Gastroesophageal sphincter (tissue), 4 donors: ENCODE results near the gene GMPR. TPM values are rescaled to one million over a fixed set of nuclear protein-coding genes. Genes with fewer than 3 reads are reported as not detected.

Source experiments
- ATAC-seq: fragments of 150-250 bp; one replicate; pipeline ENCODE4 v1.9.1; 2016; ENCODE audit warnings: mild to moderate bottlenecking, moderate library complexity
- H3K27ac ChIP-seq, 4 donors: fragments of 200-600 bp; sonication (generic) in 3 of 4; 1 replicate in 3 of 4; 2 replicates in 1 of 4; pipeline ENCODE4 v1.5.1; 2016 to 2019
- H3K27me3 ChIP-seq: fragments of 200-600 bp; sonication (generic); one replicate; pipeline ENCODE4 v1.5.1; 2019
- H3K36me3 ChIP-seq, 2 donors: fragments of 200-600 bp; sonication (generic); one replicate each; pipeline ENCODE4 v1.5.1; 2019; ENCODE audit warnings: control low read depth in 1 of 2
- H3K4me1 ChIP-seq, 3 donors: fragments of 200-600 bp; sonication (generic); 1 replicate in 2 of 3; 2 replicates in 1 of 3; pipeline ENCODE4 v1.5.1; 2016 to 2019; ENCODE audit warnings: control low read depth in 2 of 3
- H3K4me3 ChIP-seq, 2 donors: fragments of 200-600 bp; sonication (generic); one replicate each; pipeline ENCODE4 v1.5.1; 2019; ENCODE audit warnings: mild to moderate bottlenecking in 1 of 2, moderate library complexity in 1 of 2
- H3K9me3 ChIP-seq, 3 donors: fragments of 200-600 bp; sonication (generic); one replicate each; pipeline ENCODE4 v1.5.1; 2017 to 2019; ENCODE audit warnings: control low read depth in 2 of 3
- CTCF ChIP-seq, 4 experiments: fragments of 200-600 bp in 2 of 4; fragments of 450-650 bp in 2 of 4; sonication (generic) in 1 of 4; IDR thresholded peaks; one replicate each; pipeline ENCODE4 v1.5.1; 2017 to 2019; ENCODE audit warnings: antibody characterized with exemption in 4 of 4, mild to moderate bottlenecking in 2 of 4, moderate library complexity in 2 of 4
- EP300 ChIP-seq: sonication (generic); formaldehyde crosslinking; IDR thresholded peaks from one replicate; pipeline ENCODE4 v1.6.1; 2017; ENCODE audit warnings: antibody characterized with exemption, mild to moderate bottlenecking
- POLR2A ChIP-seq, 2 donors: fragments of 450-650 bp; IDR thresholded peaks; one replicate each; pipeline ENCODE4 v1.6.1; 2017; ENCODE audit warnings: antibody characterized with exemption in 2 of 2, mild to moderate bottlenecking in 2 of 2, moderate library complexity in 1 of 2
- POLR2AphosphoS5 ChIP-seq: sonication (generic); formaldehyde crosslinking; IDR thresholded peaks from one replicate; pipeline ENCODE4 v1.6.1; 2017; ENCODE audit warnings: antibody characterized with exemption
- WGBS, 2 donors: methylation state at CpG; one replicate each; pipeline ENCODE4 v1.1.5; 2018; ENCODE audit warnings: low coverage in 1 of 2; 5-methylcytosine and 5-hydroxymethylcytosine counted together
- total RNA-seq, 4 donors: library from RNA; depleted of rRNA; stranded (reverse); fragments of >200 nt; gene quantifications; one replicate each; pipeline ENCODE4 v1.1.0, GENCODE V29; 2016

Gene GMPR
- total RNA-seq, 4 donors from 2014 or later: 18.2 to 71.5 (median 45.6) TPM

GRCh38 chr6:16321826-16322225 is 83.4 kb downstream of the GMPR start:
- peaks cover 3 to 83% (median 38%) of the 10 kb centered on the region in 3 donors for H3K4me1 ChIP-seq
- no peak for ATAC-seq
- no peak overlapping the region for H3K4me3 ChIP-seq
- H3K27ac ChIP-seq: peak overlapping the region in 2 of 4 donors; percentile 71 to 87
- H3K27me3 ChIP-seq: no peaks in the 10 kb centered on the region
- 89 to 95% methylated on average over 7 to 8 of the region's 11 CpGs for WGBS, 2 donors
- H3K36me3 ChIP-seq: peaks cover 0 to 11% of the 10 kb centered on the region in 2 donors
- H3K9me3 ChIP-seq: no peaks in the 10 kb centered on the region
- no peak for TF ChIP-seq CTCF (IDR thresholded peaks at IDR 0.05)
- no peak for TF ChIP-seq POLR2AphosphoS5
- TF ChIP-seq POLR2A (IDR thresholded peaks at IDR 0.05): no peak
- no peak for TF ChIP-seq EP300

GRCh38 chr6:16322666-16323312 is 84.4 kb downstream of the GMPR start:
- TF ChIP-seq CTCF (IDR thresholded peaks at IDR 0.05) (no peak), POLR2AphosphoS5 (peak; percentile 87)
- H3K4me3 ChIP-seq: no peak overlapping the region
- H3K4me1 ChIP-seq: peaks cover 3 to 74% (median 38%) of the 10 kb centered on the region in 3 donors

GRCh38 chr6:16324184-16324583 is 85.8 kb downstream of the GMPR start:
- Histone ChIP-seq H3K27ac (peak overlapping the region in 2 of 4 donors; percentile 68 to 87), H3K9me3 (no peaks in the 10 kb centered on the region), H3K4me3 (no peak overlapping the region), H3K36me3 (peaks cover 0 to 26% of the 10 kb centered on the region in 2 donors), H3K4me1 (peaks cover 3 to 60% (median 30%) of the 10 kb centered on the region in 3 donors), H3K27me3 (no peaks in the 10 kb centered on the region)
- WGBS, 2 donors: 100% methylated on average over 1 to 2 of the region's 2 CpGs
- no peak for ATAC-seq
- no peak for TF ChIP-seq POLR2A (IDR thresholded peaks at IDR 0.05)

More at GRCh38 chr6:16322666-16323312, 84.4 kb downstream of the GMPR start:
- 44 to 53% methylated on average over 7 to 8 of the region's 11 CpGs for WGBS, 2 donors
- H3K27me3 ChIP-seq: no peaks in the 10 kb centered on the region
- no peaks in the 10 kb centered on the region for H3K9me3 ChIP-seq
- H3K27ac ChIP-seq: peak overlapping the region; percentile 16 to 87 (median 70)
- ATAC-seq: peak; percentile 73
- peaks cover 0 to 21% of the 10 kb centered on the region in 2 donors for H3K36me3 ChIP-seq

- ATAC-seq: no peak
- H3K4me1 ChIP-seq: peaks cover 3 to 55% (median 28%) of the 10 kb centered on the region in 3 donors
- peak overlapping the region in 1 of 4 donors; percentile 87 for H3K27ac ChIP-seq
- WGBS, 2 donors: 74 to 78% methylated on average over 5 of the region's 7 CpGs
- no peaks in the 10 kb centered on the region for H3K27me3 ChIP-seq
- H3K4me3 ChIP-seq: no peak overlapping the region
- TF ChIP-seq POLR2A (IDR thresholded peaks at IDR 0.05): no peak
- TF ChIP-seq POLR2AphosphoS5: no peak
- TF ChIP-seq EP300: no peak
- no peak for TF ChIP-seq CTCF (IDR thresholded peaks at IDR 0.05)
- no peaks in the 10 kb centered on the region for H3K9me3 ChIP-seq
- peaks cover 0 to 26% of the 10 kb centered on the region in 2 donors for H3K36me3 ChIP-seq
Observed at GRCh38 chr6:16324606-16325225, 86.3 kb downstream of the GMPR start.

- Histone ChIP-seq H3K36me3 (peaks cover 0 to 26% of the 10 kb centered on the region in 2 donors), H3K27ac (no peak overlapping the region), H3K27me3 (no peaks in the 10 kb centered on the region), H3K9me3 (no peaks in the 10 kb centered on the region), H3K4me1 (peaks cover 0 to 43% (median 12%) of the 10 kb centered on the region in 3 donors), H3K4me3 (no peak overlapping the region)
- TF ChIP-seq CTCF (IDR thresholded peaks at IDR 0.05) (no peak), POLR2AphosphoS5 (no peak), POLR2A (IDR thresholded peaks at IDR 0.05) (no peak), EP300 (no peak)
- ATAC-seq: no peak
- WGBS, 2 donors: 100% methylated on average over 1 of the region's 22 CpGs
Observed at GRCh38 chr6:16326531-16326930, 88.1 kb downstream of the GMPR start.
